GM12878 (cell line): Measurements from ENCODE around the gene STK11. TPM values are rescaled to one million over a fixed set of nuclear protein-coding genes. Genes with fewer than 3 reads are reported as not detected.

Source experiments
- ATAC-seq: fragments of 200-7000 bp; cut with Tn5 transposase; 3 replicates; pipeline ENCODE4 v1.9.1; 2020; ENCODE audit warnings: mild to moderate bottlenecking, moderate library complexity
- BruUV-seq: library from RNA; stranded (reverse); fragments of 400-500 nt; replicated peaks from 2 replicates; lab custom pipeline; 2021; lab: Mats Ljungman, UMichigan
- CTCF ChIA-PET: fragments of 300-600 bp; sonication (Branson Sonifier 250); formaldehyde crosslinking; extraction: SDS; loops from one replicate; lab custom pipeline; 2021; ENCODE audit warnings: inconsistent platforms; lab: Yijun Ruan, JAX
- POLR2A ChIA-PET: fragments of 350-600 bp; formaldehyde crosslinking; extraction: SDS; loops from one replicate; lab custom pipeline; 2021; ENCODE audit warnings: inconsistent platforms; lab: Charles Lee
- RAD21 ChIA-PET: fragments of 300-600 bp; sonication (Branson Sonifier 250); formaldehyde crosslinking; loops from one replicate; lab custom pipeline; 2023; ENCODE audit warnings: antibody characterized with exemption; ENCODE audit not compliant: unreplicated experiment; lab: Charles Lee
- SMC1A ChIA-PET: fragments of 300-600 bp; sonication (Branson Sonifier 250); formaldehyde crosslinking; loops from one replicate; lab custom pipeline; 2023; ENCODE audit not compliant: unreplicated experiment, uncharacterized antibody; lab: Charles Lee
- DNase-seq: peaks from one replicate; pipeline ENCODE4 v3.0.0-alpha.2; 2011; ENCODE audit warnings: low read depth, low spot score
- FAIRE-seq: peaks from 3 replicates; lab custom pipeline; 2011; peaks lifted over from hg19 to GRCh38; lab: Jason Lieb, UNC
- H2AFZ ChIP-seq: 2 replicates; pipeline ENCODE4 v1.6.0; 2011; ENCODE audit warnings: low read depth, low read length, control low read depth; ENCODE audit not compliant: control insufficient read depth
- H3K27ac ChIP-seq: 2 replicates; pipeline ENCODE4 v1.5.1; 2011; ENCODE audit warnings: control low read depth; ENCODE audit not compliant: control insufficient read depth, insufficient read depth
- H3K27me3 ChIP-seq, 2 experiments: replicated peaks in 1 of 2; 2 replicates each; pipeline versions ENCODE4 v1.6.0 to v1.6.1; 2011; ENCODE audit warnings: low read length in 1 of 2; ENCODE audit not compliant: control insufficient read depth in 2 of 2, insufficient read depth in 2 of 2
- H3K36me3 ChIP-seq, 2 experiments: 2 replicates each; pipeline ENCODE4 v1.5.1; 2011; ENCODE audit warnings: low read length in 1 of 2; ENCODE audit not compliant: control insufficient read depth in 2 of 2, insufficient read depth in 2 of 2
- H3K4me1 ChIP-seq: 2 replicates; pipeline ENCODE4 v1.6.1; 2011; ENCODE audit warnings: mild to moderate bottlenecking, low read length, moderate library complexity, mixed read lengths; ENCODE audit not compliant: control insufficient read depth, insufficient read depth
- H3K4me2 ChIP-seq: 2 replicates; pipeline ENCODE4 v1.6.0; 2011; ENCODE audit warnings: control low read depth; ENCODE audit not compliant: control insufficient read depth, insufficient read depth
- H3K4me3 ChIP-seq: fragments of 200-600 bp; sonication (generic); 2 replicates; pipeline ENCODE4 v1.5.1; 2016
- H3K79me2 ChIP-seq: 2 replicates; pipeline ENCODE4 v1.6.0; 2011; ENCODE audit warnings: low read length; ENCODE audit not compliant: control insufficient read depth, insufficient read depth
- H3K9ac ChIP-seq: 2 replicates; pipeline ENCODE4 v1.8.0; 2011; ENCODE audit warnings: low read length, control low read depth, mixed read lengths; ENCODE audit not compliant: control insufficient read depth, insufficient read depth
- H3K9me3 ChIP-seq: replicated peaks from 3 replicates; pipeline ENCODE4 v1.5.1; 2011; ENCODE audit warnings: mild to moderate bottlenecking, low read length; ENCODE audit not compliant: control insufficient read depth, insufficient read depth
- H4K20me1 ChIP-seq: 2 replicates; pipeline ENCODE4 v1.6.0; 2011; ENCODE audit not compliant: control insufficient read depth, insufficient read depth
- BMI1 ChIP-seq: fragments of 450-650 bp; IDR thresholded peaks from 2 replicates; pipeline ENCODE4 v1.6.1; 2016; ENCODE audit warnings: mild to moderate bottlenecking, moderate library complexity, borderline replicate concordance
- BRCA1 ChIP-seq: IDR thresholded peaks from 2 replicates; pipeline ENCODE4 v1.6.1; 2011; ENCODE audit warnings: low read depth, low read length, improper control_type of control experiment
- CHD2 ChIP-seq: IDR thresholded peaks from 2 replicates; pipeline ENCODE4 v1.6.1; 2011; ENCODE audit warnings: low read depth, low read length, improper control_type of control experiment, borderline replicate concordance
- HCFC1 ChIP-seq: fragments of 150-350 bp; IDR thresholded peaks from 2 replicates; pipeline ENCODE4 v1.6.1; 2014; ENCODE audit warnings: low read length
- HSF1 ChIP-seq: fragments of 150-350 bp; IDR thresholded peaks from 2 replicates; pipeline ENCODE4 v1.6.1; 2014; ENCODE audit warnings: mild to moderate bottlenecking, low read depth, low read length
- IRF5 ChIP-seq: fragments of 450-650 bp; IDR thresholded peaks from 2 replicates; pipeline ENCODE4 v1.6.1; 2017; ENCODE audit warnings: borderline replicate concordance
- JUND ChIP-seq: IDR thresholded peaks from 2 replicates; pipeline ENCODE4 v1.6.1; 2012; ENCODE audit warnings: low read depth, mild to moderate bottlenecking, low read length, improper control_type of control experiment, moderate library complexity
- KDM1A ChIP-seq: fragments of 200-600 bp; sonication (generic); IDR thresholded peaks from 2 replicates; pipeline ENCODE4 v1.6.1; 2016; ENCODE audit warnings: borderline replicate concordance
- NBN ChIP-seq: fragments of 450-650 bp; IDR thresholded peaks from 2 replicates; pipeline ENCODE4 v1.6.1; 2016
- NFYA ChIP-seq: IDR thresholded peaks from 2 replicates; pipeline ENCODE4 v1.6.1; 2011; ENCODE audit warnings: low read depth, mild to moderate bottlenecking, low read length, improper control_type of control experiment, borderline replicate concordance
- SKIL ChIP-seq: fragments of 450-650 bp; IDR thresholded peaks from 2 replicates; pipeline ENCODE4 v1.6.1; 2017; ENCODE audit warnings: mild to moderate bottlenecking, low read depth, inconsistent platforms; ENCODE audit not compliant: poor library complexity, severe bottlenecking
- SPI1 ChIP-seq: IDR thresholded peaks from 2 replicates; pipeline ENCODE4 v1.6.1; 2011; ENCODE audit warnings: low read depth, mild to moderate bottlenecking, low read length, moderate library complexity, borderline replicate concordance; ENCODE audit not compliant: insufficient read depth
- SRF ChIP-seq, 2 experiments: IDR thresholded peaks; 2 replicates each; pipeline ENCODE4 v1.6.1; 2011; ENCODE audit warnings: low read depth in 2 of 2, low read length in 2 of 2, mild to moderate bottlenecking in 1 of 2, moderate library complexity in 1 of 2
- YY1 ChIP-seq: IDR thresholded peaks from 2 replicates; pipeline ENCODE4 v1.6.1; 2011; ENCODE audit warnings: low read depth, mild to moderate bottlenecking, low read length
- WGBS: methylation state at CpG from one replicate; pipeline ENCODE4 v1.1.6; 2016; ENCODE audit warnings: low lambda C conversion rate; ENCODE audit not compliant: insufficient replicate concordance, insufficient coverage; ENCODE audit errors: missing lambda C conversion rate; 5-methylcytosine and 5-hydroxymethylcytosine counted together
- in situ Hi-C: fragments of 300-500 bp; cut with MboI; formaldehyde crosslinking; loops from 9 replicates; pipeline ENCODE4 v1.14.3; 2018; ENCODE audit warnings: mixed read lengths
- intact Hi-C: fragments of 100-400 bp; cut with micrococcal nuclease; formaldehyde crosslinking; loops from one replicate; pipeline ENCODE4 v1.14.2; 2022; ENCODE audit not compliant: unreplicated experiment
- polyA plus RNA-seq, 11 experiments: library from polyadenylated mRNA; depleted of rRNA in 4 of 11; unstranded in 6 of 11; stranded (reverse) in 5 of 11; fragments of >200 nt; fragmentation: Nextera tagmentation in 4 of 11; fragmentation: Illumina TruSeq in 1 of 11; extraction: Ambion mirVana in 4 of 11; extraction: Trizol in 1 of 11; gene quantifications; 1 replicate in 1 of 11; 2 replicates in 10 of 11; pipeline versions ENCODE4 v1.2.1 to v1.2.3, GENCODE V29; 2011 to 2016; ENCODE audit warnings: inconsistent platforms in 2 of 11, missing spikeins in 2 of 11, low read depth in 1 of 11
- total RNA-seq, 4 experiments: library from RNA; depleted of rRNA in 3 of 4; stranded (reverse); fragments of >200 nt in 3 of 4; fragmentation: Illumina TruSeq in 1 of 4; extraction: Trizol in 1 of 4; gene quantifications; 2 replicates each; pipeline versions ENCODE4 v1.2.1 to v1.2.3, GENCODE V29; 2013 to 2021

Gene STK11
- total and polyA plus RNA-seq, 10 of the 15 experiments (the other 5 are each of a cell fraction or from before 2014, with no cell fraction given): 0.33 to 71.0 (median 23.8) TPM

GRCh38 chr19:1217366-1217765 is 11.8 kb downstream of the STK11 start:
- CTCF ChIA-PET: interaction anchor here (0.9 kb wide), 1 partner anchor 56 kb away, joined by 6 read pairs; no protein-coding TSS in a partner anchor
- FAIRE-seq (no peak), ATAC-seq (no peak), DNase-seq (no peak)
- H3K27ac ChIP-seq: no peak overlapping the region
- peaks cover 36% of the 10 kb centered on the region for H3K79me2 ChIP-seq
- H3K9me3 ChIP-seq: no peaks in the 10 kb centered on the region
- no peak overlapping the region for H3K9ac ChIP-seq
- peaks cover 14% of the 10 kb centered on the region for H3K4me1 ChIP-seq
- RAD21 ChIA-PET: interaction anchor here (1.7 kb wide), 1 partner anchor 104 kb away, joined by 3 read pairs; no protein-coding TSS in a partner anchor
- no peak overlapping the region for H3K4me2 ChIP-seq
- TF ChIP-seq KDM1A (no peak), SKIL (no peak), CHD2 (no peak), BMI1 (no peak), NBN (no peak), YY1 (no peak), HCFC1 (no peak), SRF (IDR thresholded peaks at IDR 0.05; ENCODE audit: low read depth in 2 of 2, low read length in 2 of 2) (no peak), SPI1 (no peak), JUND (no peak), IRF5 (no peak), HSF1 (no peak), NFYA (no peak), BRCA1 (no peak)
- SMC1A ChIA-PET: interaction anchor here (0.6 to 0.8 kb wide), 2 partner anchors 23 to 485 kb away, joined by 3 to 4 read pairs; no protein-coding TSS in a partner anchor
- WGBS: 89% methylated on average over 15 of the region's 15 CpGs
- intact Hi-C loops (no loop called here), in situ Hi-C loops (no loop called here)
- H3K36me3 ChIP-seq: peaks cover 7 to 23% of the 10 kb centered on the region in 2 experiments; a peak in 3 of 4 replicates
- no peaks in the 10 kb centered on the region for H3K27me3 ChIP-seq
- H3K4me3 ChIP-seq: no peak overlapping the region
- BruUV-seq: no TSS peak
- no peak overlapping the region for H2AFZ ChIP-seq
- no peaks in the 10 kb centered on the region; the same call in 1 of the 2 replicates for H4K20me1 ChIP-seq
- POLR2A ChIA-PET: no interaction called here
